H1 (cell line): ENCODE data around the gene CSNK1D. TPM values are rescaled to one million over a fixed set of nuclear protein-coding genes. Genes with fewer than 3 reads are reported as not detected.

Experiments used
- polyA plus RNA-seq, 7 experiments: library from polyadenylated mRNA; depleted of rRNA in 3 of 7; stranded (reverse) in 5 of 7; unstranded in 2 of 7; fragments of >200 nt in 5 of 7; fragments of 200-250 nt in 2 of 7; gene quantifications; 1 replicate in 5 of 7; 2 replicates in 1 of 7; 4 replicates in 1 of 7; pipeline versions ENCODE4 v1.2.1 to v1.2.3, GENCODE V29; 2011 to 2013; ENCODE audit warnings: missing spikeins in 2 of 7, mixed read lengths in 2 of 7
- total RNA-seq: library from RNA; stranded (reverse); fragmentation: NEBNext Ultra II Directional; extraction: Animal tissue kit (Norgen Biotek cat#: 25700); gene quantifications from 2 replicates; pipeline ENCODE4 v1.2.1, GENCODE V29; 2021
- TF ChIP-seq, protein P1 (sequence below): fragments of 300-600 bp; sonication (generic); IDR thresholded peaks from 2 replicates; pipeline ENCODE4 v1.7.1; 2012; ENCODE audit warnings: low read length, moderate library complexity, mild to moderate bottlenecking, inconsistent platforms; ENCODE audit not compliant: insufficient replicate concordance

The CSNK1D gene
- total and polyA plus RNA-seq, 2 of the 8 experiments (the other 6 are each of a cell fraction or from before 2014, with no cell fraction given): 73.5 to 103 TPM

DNA sequence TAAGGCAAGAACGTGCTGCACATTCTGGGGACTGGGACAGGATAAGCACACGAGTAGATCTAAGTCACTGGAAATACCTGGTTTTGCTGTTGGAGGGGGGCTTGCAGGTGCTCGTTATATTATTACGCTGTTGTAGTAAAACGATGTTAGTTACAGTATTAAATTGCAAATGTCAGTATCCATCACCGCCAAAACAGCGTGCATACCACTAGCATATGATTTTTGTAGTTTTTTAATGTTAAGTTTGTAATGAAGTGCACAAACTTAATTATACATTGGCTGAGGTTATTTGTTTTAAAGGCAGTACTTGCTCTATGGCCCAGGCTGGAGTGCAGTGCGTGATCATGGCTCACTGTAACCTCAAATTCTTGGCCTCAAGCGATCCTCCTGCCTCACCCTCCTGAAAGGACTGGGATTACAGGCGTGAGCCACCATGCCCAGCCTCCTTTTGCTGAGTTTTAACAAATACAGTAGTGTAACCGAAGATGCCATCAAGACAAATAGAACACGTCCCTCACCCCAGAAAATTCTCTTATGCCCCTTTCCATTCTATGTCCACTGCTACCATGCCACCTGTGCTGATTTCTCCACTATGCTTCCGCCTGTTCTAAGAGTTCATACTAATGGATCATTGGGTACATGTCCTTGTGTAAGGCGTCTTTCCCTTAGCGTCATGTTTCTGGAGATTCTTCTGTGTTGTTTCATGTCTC lies 20.7 kb upstream of the CSNK1D start (continued):
- TF ChIP-seq, protein P1, sequence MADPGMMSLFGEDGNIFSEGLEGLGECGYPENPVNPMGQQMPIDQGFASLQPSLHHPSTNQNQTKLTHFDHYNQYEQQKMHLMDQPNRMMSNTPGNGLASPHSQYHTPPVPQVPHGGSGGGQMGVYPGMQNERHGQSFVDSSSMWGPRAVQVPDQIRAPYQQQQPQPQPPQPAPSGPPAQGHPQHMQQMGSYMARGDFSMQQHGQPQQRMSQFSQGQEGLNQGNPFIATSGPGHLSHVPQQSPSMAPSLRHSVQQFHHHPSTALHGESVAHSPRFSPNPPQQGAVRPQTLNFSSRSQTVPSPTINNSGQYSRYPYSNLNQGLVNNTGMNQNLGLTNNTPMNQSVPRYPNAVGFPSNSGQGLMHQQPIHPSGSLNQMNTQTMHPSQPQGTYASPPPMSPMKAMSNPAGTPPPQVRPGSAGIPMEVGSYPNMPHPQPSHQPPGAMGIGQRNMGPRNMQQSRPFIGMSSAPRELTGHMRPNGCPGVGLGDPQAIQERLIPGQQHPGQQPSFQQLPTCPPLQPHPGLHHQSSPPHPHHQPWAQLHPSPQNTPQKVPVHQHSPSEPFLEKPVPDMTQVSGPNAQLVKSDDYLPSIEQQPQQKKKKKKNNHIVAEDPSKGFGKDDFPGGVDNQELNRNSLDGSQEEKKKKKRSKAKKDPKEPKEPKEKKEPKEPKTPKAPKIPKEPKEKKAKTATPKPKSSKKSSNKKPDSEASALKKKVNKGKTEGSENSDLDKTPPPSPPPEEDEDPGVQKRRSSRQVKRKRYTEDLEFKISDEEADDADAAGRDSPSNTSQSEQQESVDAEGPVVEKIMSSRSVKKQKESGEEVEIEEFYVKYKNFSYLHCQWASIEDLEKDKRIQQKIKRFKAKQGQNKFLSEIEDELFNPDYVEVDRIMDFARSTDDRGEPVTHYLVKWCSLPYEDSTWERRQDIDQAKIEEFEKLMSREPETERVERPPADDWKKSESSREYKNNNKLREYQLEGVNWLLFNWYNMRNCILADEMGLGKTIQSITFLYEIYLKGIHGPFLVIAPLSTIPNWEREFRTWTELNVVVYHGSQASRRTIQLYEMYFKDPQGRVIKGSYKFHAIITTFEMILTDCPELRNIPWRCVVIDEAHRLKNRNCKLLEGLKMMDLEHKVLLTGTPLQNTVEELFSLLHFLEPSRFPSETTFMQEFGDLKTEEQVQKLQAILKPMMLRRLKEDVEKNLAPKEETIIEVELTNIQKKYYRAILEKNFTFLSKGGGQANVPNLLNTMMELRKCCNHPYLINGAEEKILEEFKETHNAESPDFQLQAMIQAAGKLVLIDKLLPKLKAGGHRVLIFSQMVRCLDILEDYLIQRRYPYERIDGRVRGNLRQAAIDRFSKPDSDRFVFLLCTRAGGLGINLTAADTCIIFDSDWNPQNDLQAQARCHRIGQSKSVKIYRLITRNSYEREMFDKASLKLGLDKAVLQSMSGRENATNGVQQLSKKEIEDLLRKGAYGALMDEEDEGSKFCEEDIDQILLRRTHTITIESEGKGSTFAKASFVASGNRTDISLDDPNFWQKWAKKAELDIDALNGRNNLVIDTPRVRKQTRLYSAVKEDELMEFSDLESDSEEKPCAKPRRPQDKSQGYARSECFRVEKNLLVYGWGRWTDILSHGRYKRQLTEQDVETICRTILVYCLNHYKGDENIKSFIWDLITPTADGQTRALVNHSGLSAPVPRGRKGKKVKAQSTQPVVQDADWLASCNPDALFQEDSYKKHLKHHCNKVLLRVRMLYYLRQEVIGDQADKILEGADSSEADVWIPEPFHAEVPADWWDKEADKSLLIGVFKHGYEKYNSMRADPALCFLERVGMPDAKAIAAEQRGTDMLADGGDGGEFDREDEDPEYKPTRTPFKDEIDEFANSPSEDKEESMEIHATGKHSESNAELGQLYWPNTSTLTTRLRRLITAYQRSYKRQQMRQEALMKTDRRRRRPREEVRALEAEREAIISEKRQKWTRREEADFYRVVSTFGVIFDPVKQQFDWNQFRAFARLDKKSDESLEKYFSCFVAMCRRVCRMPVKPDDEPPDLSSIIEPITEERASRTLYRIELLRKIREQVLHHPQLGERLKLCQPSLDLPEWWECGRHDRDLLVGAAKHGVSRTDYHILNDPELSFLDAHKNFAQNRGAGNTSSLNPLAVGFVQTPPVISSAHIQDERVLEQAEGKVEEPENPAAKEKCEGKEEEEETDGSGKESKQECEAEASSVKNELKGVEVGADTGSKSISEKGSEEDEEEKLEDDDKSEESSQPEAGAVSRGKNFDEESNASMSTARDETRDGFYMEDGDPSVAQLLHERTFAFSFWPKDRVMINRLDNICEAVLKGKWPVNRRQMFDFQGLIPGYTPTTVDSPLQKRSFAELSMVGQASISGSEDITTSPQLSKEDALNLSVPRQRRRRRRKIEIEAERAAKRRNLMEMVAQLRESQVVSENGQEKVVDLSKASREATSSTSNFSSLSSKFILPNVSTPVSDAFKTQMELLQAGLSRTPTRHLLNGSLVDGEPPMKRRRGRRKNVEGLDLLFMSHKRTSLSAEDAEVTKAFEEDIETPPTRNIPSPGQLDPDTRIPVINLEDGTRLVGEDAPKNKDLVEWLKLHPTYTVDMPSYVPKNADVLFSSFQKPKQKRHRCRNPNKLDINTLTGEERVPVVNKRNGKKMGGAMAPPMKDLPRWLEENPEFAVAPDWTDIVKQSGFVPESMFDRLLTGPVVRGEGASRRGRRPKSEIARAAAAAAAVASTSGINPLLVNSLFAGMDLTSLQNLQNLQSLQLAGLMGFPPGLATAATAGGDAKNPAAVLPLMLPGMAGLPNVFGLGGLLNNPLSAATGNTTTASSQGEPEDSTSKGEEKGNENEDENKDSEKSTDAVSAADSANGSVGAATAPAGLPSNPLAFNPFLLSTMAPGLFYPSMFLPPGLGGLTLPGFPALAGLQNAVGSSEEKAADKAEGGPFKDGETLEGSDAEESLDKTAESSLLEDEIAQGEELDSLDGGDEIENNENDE: no peak
